Astrocyte (in vitro differentiated cells and primary cell): ENCODE data around the gene CNN1.

Experiments
- CTCF ChIP-seq: IDR thresholded peaks from 2 replicates; pipeline ENCODE4 v1.5.1; 2011; ENCODE audit warnings: low read depth, mild to moderate bottlenecking, inconsistent platforms, low read length, moderate library complexity; ENCODE audit not compliant: insufficient read depth
- EZH2 ChIP-seq: IDR thresholded peaks from 2 replicates; pipeline ENCODE4 v1.6.1; 2012; ENCODE audit warnings: mild to moderate bottlenecking, low read length, inconsistent platforms; ENCODE audit not compliant: insufficient read depth

- TF ChIP-seq CTCF (no peak), EZH2 (no peak)
Observed at GRCh38 chr19:11538232-11539036, at the start of gene CNN1.
